Measurements from ENCODE around the gene HNRNPF. TPM values are rescaled to one million over a fixed set of nuclear protein-coding genes. Genes with fewer than 3 reads are reported as not detected.

Gene HNRNPF
- total RNA-seq, 2 donors from 2014 or later, result 250 to 394 TPM

GRCh38 chr10:43369921-43370320 lies 39.1 kb downstream of the HNRNPF start:
- Histone ChIP-seq H3K27ac (no peak overlapping the region), H3K27me3 (no peaks in the 10 kb centered on the region), H3K36me3 (no peaks in the 10 kb centered on the region), H3K9ac (ENCODE audit: low read depth in 2 of 2, low read length in 2 of 2) (no peak overlapping the region), H3K9me3 (no peaks in the 10 kb centered on the region), H3K4me3 (no peak overlapping the region), H3K4me1 (no peaks in the 10 kb centered on the region)
- TF ChIP-seq, protein P1, sequence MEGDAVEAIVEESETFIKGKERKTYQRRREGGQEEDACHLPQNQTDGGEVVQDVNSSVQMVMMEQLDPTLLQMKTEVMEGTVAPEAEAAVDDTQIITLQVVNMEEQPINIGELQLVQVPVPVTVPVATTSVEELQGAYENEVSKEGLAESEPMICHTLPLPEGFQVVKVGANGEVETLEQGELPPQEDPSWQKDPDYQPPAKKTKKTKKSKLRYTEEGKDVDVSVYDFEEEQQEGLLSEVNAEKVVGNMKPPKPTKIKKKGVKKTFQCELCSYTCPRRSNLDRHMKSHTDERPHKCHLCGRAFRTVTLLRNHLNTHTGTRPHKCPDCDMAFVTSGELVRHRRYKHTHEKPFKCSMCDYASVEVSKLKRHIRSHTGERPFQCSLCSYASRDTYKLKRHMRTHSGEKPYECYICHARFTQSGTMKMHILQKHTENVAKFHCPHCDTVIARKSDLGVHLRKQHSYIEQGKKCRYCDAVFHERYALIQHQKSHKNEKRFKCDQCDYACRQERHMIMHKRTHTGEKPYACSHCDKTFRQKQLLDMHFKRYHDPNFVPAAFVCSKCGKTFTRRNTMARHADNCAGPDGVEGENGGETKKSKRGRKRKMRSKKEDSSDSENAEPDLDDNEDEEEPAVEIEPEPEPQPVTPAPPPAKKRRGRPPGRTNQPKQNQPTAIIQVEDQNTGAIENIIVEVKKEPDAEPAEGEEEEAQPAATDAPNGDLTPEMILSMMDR (IDR thresholded peaks at IDR 0.05), result no peak
- intact Hi-C loops (cut with DNase I), result no loop called here
- DNase-seq, result no peak

DNA sequence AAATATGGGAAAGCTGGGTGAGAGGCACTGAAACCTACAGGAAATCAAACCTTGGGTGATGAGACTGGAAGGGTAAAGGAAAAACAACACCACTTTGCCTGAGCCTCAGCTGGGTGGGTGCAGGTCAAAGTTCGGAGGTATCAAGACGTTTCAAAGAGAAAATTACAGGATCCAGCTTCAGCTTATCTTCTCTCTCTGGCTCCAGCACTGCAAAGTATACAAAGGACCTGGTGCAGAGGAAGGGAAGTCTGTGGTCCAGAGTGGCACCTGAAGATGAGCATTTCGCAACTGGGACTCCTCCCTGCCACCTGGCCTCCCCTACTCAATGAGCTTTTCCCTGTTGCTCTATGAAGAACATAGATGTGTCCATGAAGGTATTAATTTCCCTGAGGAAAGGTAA lies 44.0 kb downstream of the HNRNPF start:
- Histone ChIP-seq H3K9me3 (no peaks in the 10 kb centered on the region), H3K9ac (ENCODE audit: low read depth in 2 of 2, low read length in 2 of 2) (no peak overlapping the region), H3K4me3 (no peak overlapping the region), H3K27ac (no peak overlapping the region), H3K36me3 (no peaks in the 10 kb centered on the region), H3K4me1 (no peaks in the 10 kb centered on the region), H3K27me3 (no peaks in the 10 kb centered on the region)
- no peak for DNase-seq
- TF ChIP-seq, protein P1 (IDR thresholded peaks at IDR 0.05), result no peak
- intact Hi-C loops (cut with DNase I), result no loop called here

DNA sequence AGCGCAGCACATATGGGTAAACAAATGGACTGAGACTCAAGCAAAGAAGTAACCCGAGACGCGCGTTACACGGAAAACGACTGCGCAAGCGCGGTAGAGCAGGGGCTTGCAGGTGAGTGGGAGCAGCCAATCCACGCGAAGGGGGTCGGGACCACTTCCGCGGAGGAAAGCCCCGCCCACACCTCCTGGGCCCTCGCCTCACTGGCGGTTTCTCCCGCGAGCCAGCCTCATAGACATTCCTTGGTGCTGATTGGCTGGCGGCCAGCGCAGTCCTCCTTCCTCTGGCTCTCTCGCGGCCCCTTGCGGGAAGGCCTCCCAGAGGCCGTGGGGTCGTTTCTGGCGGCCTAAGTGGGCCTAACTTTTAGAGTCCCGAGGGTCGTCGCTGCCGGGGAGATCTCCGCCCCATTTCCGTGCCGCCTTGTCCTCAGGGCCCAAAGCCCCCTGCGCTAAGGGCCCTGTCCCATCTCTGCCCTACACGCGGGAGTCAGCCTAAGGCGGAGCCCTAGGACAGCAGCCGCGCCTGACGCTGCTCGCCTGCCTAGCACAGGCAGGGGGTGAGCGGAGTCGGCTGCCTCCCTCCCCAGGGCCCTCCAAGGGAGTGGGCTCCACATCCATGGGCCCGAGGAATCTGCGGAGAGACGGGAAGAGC lies 46.7 kb downstream of the HNRNPF start:
- H3K27ac ChIP-seq, result peak overlapping the region; percentile 64
- DNase-seq, result peak; percentile 98
- peak overlapping the region; percentile 60 to 78 for H3K9ac ChIP-seq (ENCODE audit: low read depth in 2 of 2, low read length in 2 of 2)
- no peaks in the 10 kb centered on the region for H3K27me3 ChIP-seq
- intact Hi-C loops (cut with DNase I), result no loop called here
- H3K4me3 ChIP-seq, result peak overlapping the region; percentile 51
- no peaks in the 10 kb centered on the region for H3K36me3 ChIP-seq
- H3K4me1 ChIP-seq, result no peaks in the 10 kb centered on the region
- TF ChIP-seq, protein P1 (IDR thresholded peaks at IDR 0.05), result peak; percentile 29
- no peaks in the 10 kb centered on the region for H3K9me3 ChIP-seq

GRCh38 chr10:43361547-43362190 lies 47.3 kb downstream of the HNRNPF start:
- H3K36me3 ChIP-seq, result no peaks in the 10 kb centered on the region
- no peaks in the 10 kb centered on the region for H3K9me3 ChIP-seq
- no peak for DNase-seq
- H3K9ac ChIP-seq (ENCODE audit: low read depth in 2 of 2, low read length in 2 of 2), result peak overlapping the region; percentile 48 to 78
- TF ChIP-seq, protein P1 (IDR thresholded peaks at IDR 0.05), result no peak
- H3K27me3 ChIP-seq, result no peaks in the 10 kb centered on the region
- H3K4me1 ChIP-seq, result no peaks in the 10 kb centered on the region
- peak overlapping the region; percentile 64 for H3K27ac ChIP-seq
- peak overlapping the region; percentile 51 for H3K4me3 ChIP-seq
- intact Hi-C loops (cut with DNase I), result no loop called here

- H3K4me1 ChIP-seq, result no peaks in the 10 kb centered on the region
- H3K9ac ChIP-seq (ENCODE audit: low read depth in 2 of 2, low read length in 2 of 2), result no peak overlapping the region
- TF ChIP-seq, protein P1 (IDR thresholded peaks at IDR 0.05), result no peak
- no peaks in the 10 kb centered on the region for H3K36me3 ChIP-seq
- no peaks in the 10 kb centered on the region for H3K27me3 ChIP-seq
- no peak for DNase-seq
- no peaks in the 10 kb centered on the region for H3K9me3 ChIP-seq
- H3K4me3 ChIP-seq, result no peak overlapping the region
- no peak overlapping the region for H3K27ac ChIP-seq
- intact Hi-C loops (cut with DNase I), result no loop called here
These were observed 48.9 kb downstream of the HNRNPF start for GRCh38 chr10:43360086-43360485.

All from colonic mucosa (tissue), 4 donors.